Head of caudate nucleus (tissue), 42 donors: ENCODE data around the gene FANCC.

Experiments used
- DNase-seq, 42 donors: peaks; one replicate each; pipeline versions ENCODE4 v3.0.0 to v3.0.0-alpha.2; 2020 to 2021; ENCODE audit warnings: mixed read lengths in 7 of 42
- intact Hi-C: fragments of 100-400 bp; cut with DNase I; formaldehyde crosslinking; loops from one replicate; pipeline ENCODE4 v1.15.0; 2022

Gene FANCC

GRCh38 chr9:95174038-95174437, 143.5 kb downstream of the FANCC start:
- no peak for DNase-seq
- intact Hi-C loops: no loop called here

GRCh38 chr9:95171596-95171995, 145.9 kb downstream of the FANCC start:
- intact Hi-C loops: no loop called here
- DNase-seq: no peak

- no peak for DNase-seq
- intact Hi-C loops: no loop called here
Measured at GRCh38 chr9:95171001-95171400, 146.5 kb downstream of the FANCC start.

GRCh38 chr9:95167998-95168397, 149.5 kb downstream of the FANCC start:
- intact Hi-C loops: no loop called here

GRCh38 chr9:95165004-95165403, 152.5 kb downstream of the FANCC start:
- no peak for DNase-seq
- intact Hi-C loops: no loop called here

More at GRCh38 chr9:95167998-95168397, 149.5 kb downstream of the FANCC start:
- DNase-seq: peak in 13 of 42 donors; percentile 8 to 76 (median 32)

- DNase-seq: peak in 6 of 42 donors; percentile 3 to 54 (median 22)
Measured at GRCh38 chr9:95157481-95158151, 159.9 kb downstream of the FANCC start.

GRCh38 chr9:95156074-95156473, 161.4 kb downstream of the FANCC start:
- intact Hi-C loops: no loop called here
- no peak for DNase-seq

More at GRCh38 chr9:95157481-95158151, 159.9 kb downstream of the FANCC start:
- intact Hi-C loops: no loop called here

- no peak for DNase-seq
- intact Hi-C loops: no loop called here
Measured at GRCh38 chr9:95155220-95155619, 162.3 kb downstream of the FANCC start.

- DNase-seq: no peak
- intact Hi-C loops: no loop called here
Measured at GRCh38 chr9:95150903-95151302, 166.6 kb downstream of the FANCC start.

- intact Hi-C loops: no loop called here
Measured at GRCh38 chr9:95148208-95148520, 169.3 kb downstream of the FANCC start.

GRCh38 chr9:95147452-95148207, 169.9 kb downstream of the FANCC start:
- DNase-seq: no peak
- intact Hi-C loops: no loop called here

More at GRCh38 chr9:95148208-95148520, 169.3 kb downstream of the FANCC start:
- DNase-seq: no peak

- DNase-seq: no peak
- intact Hi-C loops: no loop called here
Measured at GRCh38 chr9:95143591-95144561, 173.6 kb downstream of the FANCC start.

GRCh38 chr9:95142728-95143127, 174.8 kb downstream of the FANCC start:
- intact Hi-C loops: no loop called here
- no peak for DNase-seq

- DNase-seq: no peak
- intact Hi-C loops: no loop called here
Measured at GRCh38 chr9:95142315-95142714, 175.2 kb downstream of the FANCC start.

GRCh38 chr9:95140821-95141220, 176.7 kb downstream of the FANCC start:
- DNase-seq: no peak
- intact Hi-C loops: no loop called here

- intact Hi-C loops: no loop called here
- DNase-seq: no peak
Measured at GRCh38 chr9:95139126-95139525, 178.4 kb downstream of the FANCC start.

- no peak for DNase-seq
- intact Hi-C loops: no loop called here
Measured at GRCh38 chr9:95138474-95138873, 179.0 kb downstream of the FANCC start.

GRCh38 chr9:95137587-95138145, 179.8 kb downstream of the FANCC start:
- DNase-seq: no peak
- intact Hi-C loops: no loop called here

GRCh38 chr9:95135756-95136155, 181.8 kb downstream of the FANCC start:
- DNase-seq: no peak
- intact Hi-C loops: no loop called here
